Measurements from ENCODE around the gene PDK2.

GRCh38 chr17:50048146-50048720 is 46.9 kb upstream of the PDK2 start:
- TF ChIP-seq POLR2A (IDR thresholded peaks at IDR 0.05; ENCODE audit: low read length), result no peak
- TF ChIP-seq GATA1 (IDR thresholded peaks at IDR 0.05; ENCODE audit: low read depth, low read length), result no peak

Measured in erythroblast (primary cell).